CD14-positive monocyte (primary cell): ENCODE results near the gene NUP62. TPM values are rescaled to one million over a fixed set of nuclear protein-coding genes. Genes with fewer than 3 reads are reported as not detected.

Experiments used
- DNase-seq, 3 donors: peaks; one replicate each; pipeline ENCODE4 v3.0.0-alpha.2; 2011 to 2022
- H2AFZ ChIP-seq: 2 replicates; pipeline ENCODE4 v1.6.0; 2012; ENCODE audit warnings: mild to moderate bottlenecking, low read depth, low read length, inconsistent platforms; ENCODE audit not compliant: insufficient read depth, poor library complexity, severe bottlenecking
- H3K27ac ChIP-seq, 2 donors: 1 replicate in 1 of 2; 2 replicates in 1 of 2; pipeline ENCODE4 v1.5.1; 2012 to 2013; ENCODE audit warnings: low read length in 2 of 2, control low read depth in 1 of 2, inconsistent platforms in 1 of 2, low read depth in 1 of 2, mild to moderate bottlenecking in 1 of 2
- H3K27me3 ChIP-seq, 2 donors: one replicate each; pipeline versions ENCODE4 v1.6.0 to v1.6.1; 2011 to 2013; ENCODE audit warnings: low read length in 2 of 2; ENCODE audit not compliant: control insufficient read depth in 2 of 2, insufficient read depth in 2 of 2
- H3K36me3 ChIP-seq, 2 donors: replicated peaks in 1 of 2; 1 replicate in 1 of 2; 2 replicates in 1 of 2; pipeline versions ENCODE4 v1.5.1 to v1.6.1; 2012 to 2013; ENCODE audit warnings: low read length in 2 of 2, control low read depth in 1 of 2, inconsistent platforms in 1 of 2, mild to moderate bottlenecking in 1 of 2; ENCODE audit not compliant: insufficient read depth in 2 of 2, control insufficient read depth in 1 of 2
- H3K4me1 ChIP-seq, 2 donors: 1 replicate in 1 of 2; 2 replicates in 1 of 2; pipeline versions ENCODE4 v1.5.1 to v1.6.1; 2012 to 2013; ENCODE audit warnings: low read length in 2 of 2, control low read depth in 1 of 2, inconsistent platforms in 1 of 2, mild to moderate bottlenecking in 1 of 2, moderate library complexity in 1 of 2; ENCODE audit not compliant: insufficient read depth in 2 of 2, control insufficient read depth in 1 of 2
- H3K4me2 ChIP-seq: replicated peaks from 2 replicates; pipeline ENCODE3; 2012; ENCODE audit warnings: low read length, moderate library complexity, mild to moderate bottlenecking; ENCODE audit not compliant: poor library complexity, severe bottlenecking; ENCODE audit errors: extremely low read depth
- H3K4me3 ChIP-seq, 3 experiments: fragments of 200-600 bp in 1 of 3; sonication (generic) in 1 of 3; replicated peaks in 1 of 3; 1 replicate in 2 of 3; 2 replicates in 1 of 3; pipeline ENCODE4 v1.5.1; 2011 to 2013; ENCODE audit warnings: low read length in 3 of 3, mild to moderate bottlenecking in 3 of 3, control low read depth in 2 of 3, low read depth in 2 of 3, inconsistent platforms in 1 of 3, moderate library complexity in 1 of 3
- H3K79me2 ChIP-seq: 2 replicates; pipeline ENCODE4 v1.6.0; 2012; ENCODE audit warnings: mild to moderate bottlenecking, control low read depth, inconsistent platforms, low read length, moderate library complexity; ENCODE audit not compliant: insufficient read depth
- H3K9ac ChIP-seq: 2 replicates; pipeline ENCODE4 v1.6.0; 2017; ENCODE audit warnings: low read length, mild to moderate bottlenecking; ENCODE audit not compliant: insufficient read depth, poor library complexity, severe bottlenecking
- H3K9me3 ChIP-seq, 2 donors: replicated peaks in 1 of 2; 1 replicate in 1 of 2; 2 replicates in 1 of 2; pipeline versions ENCODE4 v1.5.1 to v1.6.1; 2012 to 2013; ENCODE audit warnings: low read length in 2 of 2, control low read depth in 1 of 2; ENCODE audit not compliant: control insufficient read depth in 1 of 2, insufficient read depth in 1 of 2
- H4K20me1 ChIP-seq: 2 replicates; pipeline ENCODE4 v1.6.0; 2012; ENCODE audit warnings: mild to moderate bottlenecking, low read length, control low read depth, moderate library complexity; ENCODE audit not compliant: insufficient read depth
- H3K27ac Mint-ChIP-seq, 7 donors: one replicate each; pipeline ENCODE4 v1.8.0; 2020; ENCODE audit warnings: mild to moderate bottlenecking in 7 of 7, mixed read lengths in 7 of 7, moderate library complexity in 6 of 7, inconsistent platforms in 2 of 7
- H3K27me3 Mint-ChIP-seq, 3 donors: one replicate each; pipeline ENCODE4 v1.8.0; 2021 to 2022; ENCODE audit warnings: low read depth in 3 of 3, mild to moderate bottlenecking in 3 of 3, mixed read lengths in 3 of 3, moderate library complexity in 3 of 3, inconsistent platforms in 1 of 3
- H3K36me3 Mint-ChIP-seq, 2 donors: one replicate each; pipeline ENCODE4 v1.8.0; 2020; ENCODE audit warnings: mixed read lengths in 2 of 2, inconsistent platforms in 1 of 2, mild to moderate bottlenecking in 1 of 2
- H3K4me1 Mint-ChIP-seq: one replicate; pipeline ENCODE4 v1.8.0; 2020; ENCODE audit warnings: mild to moderate bottlenecking, mixed read lengths
- H3K4me3 Mint-ChIP-seq, 2 donors: one replicate each; pipeline ENCODE4 v1.8.0; 2020; ENCODE audit warnings: mild to moderate bottlenecking in 2 of 2, mixed read lengths in 2 of 2, moderate library complexity in 1 of 2
- H3K9me3 Mint-ChIP-seq, 7 donors: one replicate each; pipeline ENCODE4 v1.8.0; 2020 to 2022; ENCODE audit warnings: mixed read lengths in 7 of 7, mild to moderate bottlenecking in 6 of 7, moderate library complexity in 6 of 7, inconsistent platforms in 2 of 7
- WGBS: methylation state at CpG from one replicate; pipeline ENCODE4 v1.1.5; 2013; ENCODE audit warnings: missing lambda C conversion rate; ENCODE audit not compliant: insufficient coverage; 5-methylcytosine and 5-hydroxymethylcytosine counted together
- intact Hi-C, 2 donors: fragments of 100-400 bp; cut with micrococcal nuclease; formaldehyde crosslinking; loops; one replicate each; pipeline versions ENCODE4 v1.15.0 to v1.15.1; 2023
- polyA plus RNA-seq, 3 donors: library from polyadenylated mRNA; depleted of rRNA in 1 of 3; unstranded in 2 of 3; stranded (reverse) in 1 of 3; fragments of 300-500 nt in 2 of 3; fragments of >200 nt in 1 of 3; fragmentation: Illumina TruSeq in 2 of 3; gene quantifications; 1 replicate in 2 of 3; 2 replicates in 1 of 3; pipeline ENCODE4 v1.2.3, GENCODE V29; 2012 to 2021
- TF ChIP-seq, protein P1 (sequence below): fragments of 200-600 bp; IDR thresholded peaks from one replicate; pipeline ENCODE4 v1.8.0; 2022; ENCODE audit warnings: antibody characterized with exemption, mild to moderate bottlenecking

NUP62 gene
- polyA plus RNA-seq, 3 donors = 32.3 to 62.2 (median 48.6) TPM

DNA sequence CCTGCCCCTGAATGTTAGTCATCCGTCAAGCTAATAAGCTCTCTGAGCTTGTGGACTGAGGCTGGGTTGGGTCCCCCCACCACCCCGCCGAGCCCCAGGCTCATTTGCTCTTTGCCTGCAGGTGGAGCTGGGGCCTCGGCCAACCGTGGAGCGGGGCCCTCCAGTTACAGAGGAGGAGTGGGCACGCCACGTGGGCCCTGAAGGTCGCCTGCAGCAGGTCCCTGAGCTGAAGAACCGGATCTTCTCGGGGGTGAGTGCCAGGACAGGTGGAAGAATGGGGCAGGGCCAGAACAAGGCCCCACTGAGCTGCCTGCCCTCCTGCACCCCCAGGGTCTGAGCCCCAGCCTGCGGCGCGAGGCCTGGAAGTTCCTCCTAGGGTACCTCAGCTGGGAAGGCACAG lies 46.7 kb downstream of the NUP62 start:
- H3K4me1 Mint-ChIP-seq = peaks cover 16% of the 10 kb centered on the region
- H3K4me3 Mint-ChIP-seq = no peak overlapping the region
- H3K27ac Mint-ChIP-seq = peak overlapping the region in 1 of 7 donors; percentile 11
- Histone ChIP-seq H3K4me2 (no peak overlapping the region), H3K36me3 (peaks cover 51 to 58% of the 10 kb centered on the region in 2 donors), H3K27ac (no peak overlapping the region), H4K20me1 (peaks cover 44% of the 10 kb centered on the region), H3K4me3 (no peak overlapping the region), H3K79me2 (peaks cover 8% of the 10 kb centered on the region), H3K27me3 (no peaks in the 10 kb centered on the region), H2AFZ (no peak overlapping the region), H3K9ac (no peak overlapping the region), H3K4me1 (peaks cover 15 to 18% of the 10 kb centered on the region in 2 donors), H3K9me3 (no peaks in the 10 kb centered on the region)
- intact Hi-C loops = no loop called here
- no peak for DNase-seq
- peaks cover 0 to 5% (median 2%) of the 10 kb centered on the region in 3 donors for H3K27me3 Mint-ChIP-seq
- TF ChIP-seq, protein P1, sequence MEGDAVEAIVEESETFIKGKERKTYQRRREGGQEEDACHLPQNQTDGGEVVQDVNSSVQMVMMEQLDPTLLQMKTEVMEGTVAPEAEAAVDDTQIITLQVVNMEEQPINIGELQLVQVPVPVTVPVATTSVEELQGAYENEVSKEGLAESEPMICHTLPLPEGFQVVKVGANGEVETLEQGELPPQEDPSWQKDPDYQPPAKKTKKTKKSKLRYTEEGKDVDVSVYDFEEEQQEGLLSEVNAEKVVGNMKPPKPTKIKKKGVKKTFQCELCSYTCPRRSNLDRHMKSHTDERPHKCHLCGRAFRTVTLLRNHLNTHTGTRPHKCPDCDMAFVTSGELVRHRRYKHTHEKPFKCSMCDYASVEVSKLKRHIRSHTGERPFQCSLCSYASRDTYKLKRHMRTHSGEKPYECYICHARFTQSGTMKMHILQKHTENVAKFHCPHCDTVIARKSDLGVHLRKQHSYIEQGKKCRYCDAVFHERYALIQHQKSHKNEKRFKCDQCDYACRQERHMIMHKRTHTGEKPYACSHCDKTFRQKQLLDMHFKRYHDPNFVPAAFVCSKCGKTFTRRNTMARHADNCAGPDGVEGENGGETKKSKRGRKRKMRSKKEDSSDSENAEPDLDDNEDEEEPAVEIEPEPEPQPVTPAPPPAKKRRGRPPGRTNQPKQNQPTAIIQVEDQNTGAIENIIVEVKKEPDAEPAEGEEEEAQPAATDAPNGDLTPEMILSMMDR = no peak
- whole genome bisulfite sequencing = 98% methylated on average over 11 of the region's 14 CpGs
- peaks cover 0 to 4% (median 0%) of the 10 kb centered on the region in 7 donors for H3K9me3 Mint-ChIP-seq
- peaks cover 67 to 68% of the 10 kb centered on the region in 2 donors for H3K36me3 Mint-ChIP-seq

- H3K4me3 Mint-ChIP-seq = no peak overlapping the region
- Histone ChIP-seq H3K4me2 (no peak overlapping the region), H3K4me3 (no peak overlapping the region), H3K79me2 (peaks cover 8% of the 10 kb centered on the region), H3K9ac (no peak overlapping the region), H2AFZ (no peak overlapping the region), H3K36me3 (peaks cover 51 to 58% of the 10 kb centered on the region in 2 donors), H3K4me1 (peaks cover 15 to 18% of the 10 kb centered on the region in 2 donors), H4K20me1 (peaks cover 44% of the 10 kb centered on the region), H3K9me3 (no peaks in the 10 kb centered on the region), H3K27ac (no peak overlapping the region), H3K27me3 (no peaks in the 10 kb centered on the region)
- peaks cover 0 to 4% (median 0%) of the 10 kb centered on the region in 7 donors for H3K9me3 Mint-ChIP-seq
- H3K27me3 Mint-ChIP-seq = peaks cover 0 to 5% (median 2%) of the 10 kb centered on the region in 3 donors
- peak overlapping the region in 1 of 7 donors; percentile 50 for H3K27ac Mint-ChIP-seq
- peaks cover 16% of the 10 kb centered on the region for H3K4me1 Mint-ChIP-seq
- no peak for DNase-seq
- 88% methylated on average over 19 of the region's 31 CpGs for WGBS
- H3K36me3 Mint-ChIP-seq = peaks cover 64 to 67% of the 10 kb centered on the region in 2 donors
- intact Hi-C loops = no loop called here
- TF ChIP-seq, protein P1 = no peak
Measured at GRCh38 chr19:49881672-49882394, 47.5 kb downstream of the NUP62 start.
